Measurements from ENCODE around the gene PRR14. TPM values are rescaled to one million over a fixed set of nuclear protein-coding genes. Genes with fewer than 3 reads are reported as not detected.

PRR14 gene
- total RNA-seq, result 8.7 and 10.1 TPM in 2 replicates

DNA sequence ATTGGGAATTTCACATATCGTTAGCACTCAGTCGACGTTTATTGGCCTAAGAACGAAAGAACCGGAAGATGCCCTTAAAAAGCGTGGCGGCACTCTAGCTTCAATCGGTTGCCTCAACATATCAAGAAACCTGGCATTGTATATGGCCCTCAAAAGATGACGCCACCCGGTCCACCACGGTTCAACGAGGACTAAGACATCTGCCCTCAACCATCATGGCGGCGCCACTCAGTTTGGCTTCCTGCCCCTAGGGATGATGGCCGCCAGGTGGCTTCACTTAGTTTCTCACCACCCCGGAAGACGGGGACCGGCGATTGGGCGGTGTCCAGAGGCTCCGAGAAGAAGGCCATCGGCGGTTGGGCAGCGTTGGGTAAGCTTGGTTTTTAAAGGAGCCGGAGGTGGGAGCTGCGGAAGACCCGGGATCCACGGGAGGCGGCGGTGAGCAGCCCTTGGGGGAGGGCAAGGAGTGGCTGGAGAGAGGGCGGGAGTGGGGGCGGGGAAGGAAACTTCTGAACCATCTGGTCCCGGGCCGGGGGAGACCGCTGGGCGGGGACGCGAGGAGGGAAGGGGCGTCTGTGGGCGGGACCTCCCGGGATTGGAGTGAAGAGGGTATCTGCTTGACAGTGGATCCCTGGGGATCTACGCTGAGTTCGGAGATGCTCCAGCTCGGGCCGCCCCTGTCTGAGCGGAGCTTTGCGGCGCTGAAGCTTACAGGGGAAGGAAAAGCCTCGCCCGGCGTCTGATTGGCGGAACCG lies at the start of gene PRR14:
Gene PRR14 (plus strand): TSS at position 592 of the 755 bp plus-strand sequence. CDS start 686 bp downstream, outside the sequence.

DNA sequence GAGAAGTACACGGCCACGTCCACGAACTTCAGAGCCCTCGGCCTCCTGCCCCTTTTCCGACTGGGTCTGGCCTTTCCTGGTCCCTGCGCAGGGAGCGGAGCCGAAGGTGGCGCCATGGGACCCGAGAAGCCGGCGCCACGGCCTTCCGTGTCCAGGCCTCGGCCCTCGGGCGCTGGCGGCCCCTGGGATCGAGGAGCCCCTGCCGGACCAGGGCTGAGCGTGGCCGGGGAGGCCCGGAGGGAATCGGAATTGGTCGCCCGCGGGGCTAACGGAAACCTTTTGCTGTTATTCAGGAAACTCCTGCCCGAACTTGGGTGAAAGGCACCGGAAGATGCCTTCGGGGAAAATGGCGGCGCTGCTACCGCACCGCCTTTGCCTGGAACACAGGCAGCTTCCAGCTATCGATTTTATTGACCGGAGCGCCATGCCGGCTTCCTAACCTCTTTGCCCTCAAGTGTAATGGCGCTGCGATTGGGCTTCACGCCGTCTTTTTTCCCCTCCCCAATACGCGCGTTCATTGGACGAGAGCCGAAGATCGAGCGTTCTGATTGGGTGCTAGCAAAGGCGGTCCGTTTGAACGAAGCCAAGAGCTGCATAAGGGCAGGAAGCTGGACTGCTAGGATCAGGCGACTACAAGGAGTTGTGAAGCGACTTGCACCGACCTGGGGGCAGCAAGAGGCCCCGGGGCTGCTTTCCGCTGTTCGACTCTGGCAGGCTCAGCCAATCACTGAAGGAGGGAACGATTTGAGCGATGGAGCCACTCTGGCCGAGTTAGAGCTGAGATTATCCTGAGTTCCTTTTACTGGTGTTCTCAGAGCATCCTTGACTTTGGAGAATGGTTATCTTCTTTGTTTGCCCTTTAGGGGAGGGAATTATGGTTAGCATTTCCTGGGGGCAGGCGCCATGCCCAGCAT lies 40.6 kb upstream of the PRR14 start, which contains the start of gene ZNF689:
Gene ZNF689 (minus strand): TSS at position 464 of the 914 bp plus-strand sequence. CDS start 348 bp downstream, at position 116.

DNA sequence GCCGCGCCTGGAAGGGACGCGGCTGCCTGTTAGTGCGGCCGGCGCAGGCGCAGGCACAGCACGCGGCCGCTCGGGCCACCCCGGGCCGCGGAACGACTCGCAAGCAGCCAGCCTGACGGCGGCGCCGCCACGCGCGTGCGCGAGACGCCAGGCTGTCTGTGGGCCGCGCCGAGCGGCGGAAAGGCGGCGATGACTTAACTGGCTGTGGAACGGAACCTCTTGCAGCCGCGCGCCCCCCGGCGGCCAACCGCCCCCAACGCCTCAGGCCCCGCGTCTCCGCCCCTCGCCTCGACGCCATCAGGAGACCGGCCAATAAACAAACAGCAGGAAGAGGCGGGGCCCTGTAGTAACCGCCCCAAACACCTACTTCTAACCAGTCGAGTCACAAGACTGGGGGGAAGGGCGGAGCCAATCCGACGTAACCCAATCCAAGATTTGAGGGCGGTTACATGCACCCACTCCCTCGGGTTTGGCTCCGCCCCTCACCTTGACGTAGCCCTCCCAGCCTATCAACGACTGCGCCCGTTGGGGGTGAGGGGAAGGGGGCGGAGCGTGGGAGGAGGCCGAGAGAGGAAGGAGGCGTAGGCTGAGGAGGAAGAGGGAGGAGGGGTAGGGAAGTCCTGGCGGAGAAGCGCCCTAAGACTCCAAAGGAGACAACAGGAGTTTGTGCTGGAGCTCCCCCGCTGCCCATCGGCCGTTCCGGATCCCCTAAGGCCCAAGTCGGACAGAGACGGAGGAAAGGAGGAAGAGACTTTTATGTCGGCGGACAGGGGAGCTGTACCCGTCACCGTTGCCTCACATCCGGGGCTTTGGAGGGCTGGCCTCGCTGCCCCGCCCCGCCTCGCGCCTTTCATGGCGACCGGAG lies 7.3 kb downstream of the PRR14 start, which contains the start of gene FBRS:
Gene FBRS (plus strand): TSS at position 566 of the 865 bp plus-strand sequence. CDS start 1,088 bp downstream, outside the sequence.

DNA sequence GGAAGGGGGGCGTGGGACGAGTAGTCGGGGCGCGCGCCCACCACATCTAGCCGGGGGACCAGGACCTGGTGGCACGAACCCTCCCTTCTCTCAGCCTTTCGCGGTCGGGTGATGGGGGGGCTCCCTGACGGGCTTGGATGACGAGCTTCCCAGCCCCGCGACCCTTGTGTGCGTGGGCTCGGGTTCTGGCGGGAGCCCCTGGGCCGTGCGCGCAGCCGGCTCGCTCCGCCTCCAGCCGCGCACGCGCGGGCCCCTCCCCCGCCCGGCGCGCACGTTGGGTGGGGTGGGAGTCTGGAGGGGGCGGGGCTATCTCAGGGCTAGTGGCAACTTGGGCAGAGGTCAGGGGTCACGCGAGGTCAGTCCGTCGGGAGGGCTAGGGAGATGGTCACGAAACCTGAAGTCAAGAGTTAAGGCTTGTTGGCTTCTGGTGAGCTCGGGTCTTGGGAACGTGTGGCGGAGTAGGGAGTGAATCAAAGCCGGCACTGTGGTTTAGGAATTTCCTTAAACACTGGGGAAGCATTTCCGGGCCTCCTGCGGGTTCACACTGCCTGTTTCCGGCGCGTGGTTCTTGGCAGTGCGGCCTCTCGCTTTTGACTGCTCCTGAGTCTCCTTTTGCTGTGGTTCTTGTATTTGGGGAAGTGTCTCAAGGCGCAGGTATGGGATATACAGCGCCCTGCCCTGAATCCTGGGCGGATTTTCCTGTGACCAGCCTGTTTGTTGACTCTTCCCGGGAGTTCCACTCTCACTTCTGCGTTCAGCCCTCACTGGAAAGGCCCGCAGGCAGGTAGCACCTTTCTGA lies 48.3 kb downstream of the PRR14 start, which contains the start of gene SRCAP:
Gene SRCAP (plus strand): TSS at position 356 of the 799 bp plus-strand sequence. CDS start 1,654 bp downstream, outside the sequence.

Other genes starting within 250 kb of the PRR14 start
- gene ZNF771, start 243.4 kb upstream of the PRR14 start, total RNA-seq, result 11.3 and 14.7 TPM in 2 replicates
- 25.4 and 31.3 TPM in 2 replicates for gene DCTPP1, start 220.9 kb upstream of the PRR14 start, total RNA-seq
- 7.2 and 10.0 TPM in 2 replicates for gene SEPHS2, start 205.1 kb upstream of the PRR14 start, total RNA-seq
- gene ITGAL, start 178.2 kb upstream of the PRR14 start, total RNA-seq, result not detected in 2 replicates
- gene ZNF768, start 124.4 kb upstream of the PRR14 start, total RNA-seq, result 27.2 and 34.5 TPM in 2 replicates
- gene ZNF747, start 116.1 kb upstream of the PRR14 start, total RNA-seq, result 6.6 and 7.5 TPM in 2 replicates
- 3.4 and 3.6 TPM in 2 replicates for gene ZNF764, start 92.6 kb upstream of the PRR14 start, total RNA-seq
- gene ZNF688, start 79.2 kb upstream of the PRR14 start, total RNA-seq, result 8.2 and 10.7 TPM in 2 replicates
- 6.2 and 8.0 TPM in 2 replicates for gene ZNF785, start 65.3 kb upstream of the PRR14 start, total RNA-seq
- gene ZNF689, start 40.6 kb upstream of the PRR14 start, total RNA-seq, result 1.7 and 3.8 TPM in 2 replicates
- gene FBRS, start 7.5 kb downstream of the PRR14 start, total RNA-seq, result 11.1 and 14.9 TPM in 2 replicates
- gene SRCAP, start 48.2 kb downstream of the PRR14 start, total RNA-seq, result 15.7 and 16.8 TPM in 2 replicates
- gene PHKG2, start 97.5 kb downstream of the PRR14 start, total RNA-seq, result 9.6 and 16.1 TPM in 2 replicates
- 1.4 TPM in 1 of 2 replicates, not detected in the other for gene CFAP119, start 111.1 kb downstream of the PRR14 start, total RNA-seq
- gene RNF40, start 111.4 kb downstream of the PRR14 start, total RNA-seq, result 50.3 and 56.6 TPM in 2 replicates
- gene ZNF629, start 136.2 kb downstream of the PRR14 start, total RNA-seq, result 5.5 and 6.6 TPM in 2 replicates
- gene BCL7C, start 243.1 kb downstream of the PRR14 start, total RNA-seq, result 28.8 and 34.7 TPM in 2 replicates
- gene CTF1, start 245.7 kb downstream of the PRR14 start, total RNA-seq, result 0.64 and 0.96 TPM in 2 replicates